Neural cell (in vitro differentiated cells): Measurements from ENCODE around the gene ZNF513. TPM values are rescaled to one million over a fixed set of nuclear protein-coding genes. Genes with fewer than 3 reads are reported as not detected.

ENCODE experiments used
- H2AFZ ChIP-seq: fragments of 200-600, 300-800 bp; sonication (generic), shearing (Covaris generic); 2 replicates; pipeline ENCODE4 v1.6.0; 2014; ENCODE audit warnings: low read depth, mild to moderate bottlenecking, antibody characterized with exemption, low read length, moderate library complexity
- H3F3A ChIP-seq: fragments of 200-600 bp; shearing (Covaris generic); 2 replicates; pipeline ENCODE4 v1.6.1; 2016; ENCODE audit warnings: mild to moderate bottlenecking, moderate library complexity, mixed read lengths, antibody characterized with exemption, low read length; ENCODE audit not compliant: insufficient read depth, poor library complexity, severe bottlenecking
- H3K27ac ChIP-seq: fragments of 200-600, 300-800 bp; sonication (generic), shearing (Covaris generic); 2 replicates; pipeline ENCODE4 v1.5.1; 2014; ENCODE audit warnings: mild to moderate bottlenecking, low read length, moderate library complexity
- H3K27me3 ChIP-seq: fragments of 300-800, 200-600 bp; sonication (generic), shearing (Covaris generic); 2 replicates; pipeline ENCODE4 v1.6.0; 2014; ENCODE audit warnings: mild to moderate bottlenecking, low read depth, low read length, moderate library complexity; ENCODE audit not compliant: insufficient read depth
- H3K36me3 ChIP-seq: fragments of 300-800, 200-600 bp; sonication (generic), shearing (Covaris generic); 2 replicates; pipeline ENCODE4 v1.5.1; 2014; ENCODE audit warnings: mild to moderate bottlenecking, antibody characterized with exemption, low read length, moderate library complexity; ENCODE audit not compliant: insufficient read depth
- H3K4me2 ChIP-seq: fragments of 300-800, 200-600 bp; sonication (generic), shearing (Covaris generic); 2 replicates; pipeline ENCODE4 v1.6.0; 2014; ENCODE audit warnings: mild to moderate bottlenecking, low read length
- H3K4me3 ChIP-seq: fragments of 300-800, 200-600 bp; sonication (generic), shearing (Covaris generic); 2 replicates; pipeline ENCODE4 v1.5.1; 2014; ENCODE audit warnings: mild to moderate bottlenecking, low read length, moderate library complexity
- H3K79me2 ChIP-seq: fragments of 200-600 bp; shearing (Covaris generic); replicated peaks from 2 replicates; pipeline ENCODE4 v1.6.0; 2014; ENCODE audit warnings: mild to moderate bottlenecking, low read length, moderate library complexity; ENCODE audit not compliant: insufficient read depth
- H3K9ac ChIP-seq: fragments of 300-800, 200-600 bp; sonication (generic), shearing (Covaris generic); 2 replicates; pipeline ENCODE4 v1.6.1; 2016; ENCODE audit warnings: mild to moderate bottlenecking, low read length, mixed read lengths
- H3K9me2 ChIP-seq: fragments of 200-600 bp; shearing (Covaris generic); 2 replicates; pipeline ENCODE4 v1.6.1; 2016; ENCODE audit warnings: mild to moderate bottlenecking, low read length, mixed read lengths; ENCODE audit not compliant: insufficient read depth
- H3K9me3 ChIP-seq: fragments of 200-600, 300-800 bp; sonication (generic), shearing (Covaris generic); 2 replicates; pipeline ENCODE4 v1.6.1; 2016; ENCODE audit warnings: mild to moderate bottlenecking, mixed run types, low read length, moderate library complexity, mixed read lengths
- H4K20me1 ChIP-seq: fragments of 200-600 bp; shearing (Covaris generic); 2 replicates; pipeline ENCODE4 v1.6.1; 2016; ENCODE audit warnings: mild to moderate bottlenecking, mixed run types; ENCODE audit not compliant: insufficient read depth
- CTCF ChIP-seq: fragments of 450-650 bp; IDR thresholded peaks from 2 replicates; pipeline ENCODE4 v1.5.1; 2014; ENCODE audit warnings: antibody characterized with exemption, mild to moderate bottlenecking, moderate library complexity; ENCODE audit not compliant: poor library complexity, severe bottlenecking
- EP300 ChIP-seq: fragments of 450-650 bp; conservative IDR thresholded peaks from 2 replicates; pipeline ENCODE4 v1.6.1; 2014; ENCODE audit warnings: antibody characterized with exemption, mild to moderate bottlenecking, moderate library complexity; ENCODE audit not compliant: poor library complexity, severe bottlenecking
- EZH2 ChIP-seq: fragments of 200-600, 300-800 bp; shearing (Covaris generic), sonication (generic); IDR thresholded peaks from 2 replicates; pipeline ENCODE4 v1.6.1; 2014; ENCODE audit warnings: antibody characterized with exemption, low read length, borderline replicate concordance, mild to moderate bottlenecking; ENCODE audit not compliant: insufficient read depth, poor library complexity, severe bottlenecking
- MXI1 ChIP-seq: fragments of 450-650 bp; conservative IDR thresholded peaks from 2 replicates; pipeline ENCODE4 v1.6.1; 2014; ENCODE audit warnings: antibody characterized with exemption, mild to moderate bottlenecking; ENCODE audit not compliant: poor library complexity, severe bottlenecking
- POLR2AphosphoS5 ChIP-seq: IDR thresholded peaks from 2 replicates; pipeline ENCODE4 v1.6.1; 2012
- RAD21 ChIP-seq: fragments of 450-650 bp; conservative IDR thresholded peaks from 2 replicates; pipeline ENCODE4 v1.6.1; 2014; ENCODE audit warnings: antibody characterized with exemption, mild to moderate bottlenecking, moderate library complexity
- REST ChIP-seq: IDR thresholded peaks from 2 replicates; pipeline ENCODE4 v1.6.1; 2012; ENCODE audit warnings: borderline replicate concordance
- SMC3 ChIP-seq: fragments of 450-650 bp; conservative IDR thresholded peaks from 2 replicates; pipeline ENCODE4 v1.6.1; 2014; ENCODE audit warnings: antibody characterized with exemption, mild to moderate bottlenecking, moderate library complexity; ENCODE audit not compliant: poor library complexity
- TAF1 ChIP-seq: IDR thresholded peaks from 2 replicates; pipeline ENCODE4 v1.6.1; 2012; ENCODE audit warnings: low read depth
- polyA plus RNA-seq: library from polyadenylated mRNA; depleted of rRNA; stranded (reverse); fragments of >200 nt; gene quantifications from 2 replicates; pipeline ENCODE4 v1.2.3, GENCODE V29; 2014

Gene ZNF513
- polyA plus RNA-seq, 1 donor from 2014 or later: 40.5 TPM

- H3K9me2 ChIP-seq: no peaks in the 10 kb centered on the region
- peaks cover 28% of the 10 kb centered on the region for H3K79me2 ChIP-seq
- no peaks in the 10 kb centered on the region for H4K20me1 ChIP-seq
- H3F3A ChIP-seq: no peaks in the 10 kb centered on the region
- H3K4me2 ChIP-seq: no peak overlapping the region
- no peak overlapping the region for H3K4me3 ChIP-seq
- no peak for TF ChIP-seq MXI1
- no peak for TF ChIP-seq SMC3
- no peak for TF ChIP-seq POLR2AphosphoS5
- TF ChIP-seq CTCF: no peak
- no peak for TF ChIP-seq REST
- TF ChIP-seq RAD21: no peak
- TF ChIP-seq TAF1: no peak
- TF ChIP-seq EZH2: no peak
- TF ChIP-seq EP300: no peak
- no peaks in the 10 kb centered on the region for H3K9me3 ChIP-seq
- no peak overlapping the region for H3K27ac ChIP-seq
- H3K9ac ChIP-seq: no peak overlapping the region
- H3K36me3 ChIP-seq: no peaks in the 10 kb centered on the region
- no peak overlapping the region for H2AFZ ChIP-seq
- H3K27me3 ChIP-seq: no peaks in the 10 kb centered on the region
Observed at GRCh38 chr2:27347641-27348040, 32.9 kb downstream of the ZNF513 start.

- Histone ChIP-seq H2AFZ (no peak overlapping the region), H3K4me3 (no peak overlapping the region), H3K9ac (no peak overlapping the region), H3K27ac (no peak overlapping the region), H3K9me3 (no peaks in the 10 kb centered on the region), H3K4me2 (no peak overlapping the region), H3F3A (no peaks in the 10 kb centered on the region), H3K79me2 (no peaks in the 10 kb centered on the region), H3K36me3 (no peaks in the 10 kb centered on the region), H4K20me1 (no peaks in the 10 kb centered on the region), H3K27me3 (no peaks in the 10 kb centered on the region), H3K9me2 (no peaks in the 10 kb centered on the region)
- TF ChIP-seq RAD21 (no peak), CTCF (no peak), EP300 (no peak), POLR2AphosphoS5 (no peak), REST (no peak), TAF1 (no peak), MXI1 (no peak), SMC3 (no peak), EZH2 (no peak)
Observed at GRCh38 chr2:27336173-27336572, 44.4 kb downstream of the ZNF513 start.
